Fibroblast of lung (primary cell): Measurements from ENCODE around the gene AQP9. TPM values are rescaled to one million over a fixed set of nuclear protein-coding genes. Genes with fewer than 3 reads are reported as not detected.

ENCODE experiments used
- DNase-seq, 2 donors: peaks; one replicate each; pipeline versions ENCODE4 v3.0.0 to v3.0.0-alpha.2; 2010; ENCODE audit warnings: low read depth in 2 of 2
- H2AFZ ChIP-seq: 2 replicates; pipeline ENCODE4 v1.5.1; 2012; ENCODE audit warnings: low read length, control low read depth, inconsistent platforms
- H3K27ac ChIP-seq: 2 replicates; pipeline ENCODE4 v1.5.1; 2011; ENCODE audit warnings: low read length, control low read depth; ENCODE audit not compliant: insufficient read depth
- H3K27me3 ChIP-seq: 2 replicates; pipeline ENCODE4 v1.5.1; 2011; ENCODE audit warnings: mild to moderate bottlenecking, low read length; ENCODE audit not compliant: control insufficient read depth, insufficient read depth
- H3K36me3 ChIP-seq: 2 replicates; pipeline ENCODE4 v1.5.1; 2011; ENCODE audit warnings: low read length; ENCODE audit not compliant: control insufficient read depth, insufficient read depth
- H3K4me1 ChIP-seq: 2 replicates; pipeline ENCODE4 v1.5.1; 2011; ENCODE audit warnings: low read length; ENCODE audit not compliant: control insufficient read depth, insufficient read depth; ENCODE audit errors: extremely low read depth
- H3K4me2 ChIP-seq: 2 replicates; pipeline ENCODE4 v1.5.1; 2011; ENCODE audit warnings: low read length, control low read depth; ENCODE audit not compliant: insufficient read depth; ENCODE audit errors: extremely low read depth
- H3K4me3 ChIP-seq, 4 experiments: fragments of 200-600 bp in 1 of 4; sonication (generic) in 1 of 4; replicated peaks in 1 of 4; 2 replicates each; pipeline ENCODE4 v1.5.1; 2011 to 2016; ENCODE audit warnings: low read length in 4 of 4, low read depth in 3 of 4, mild to moderate bottlenecking in 3 of 4, control low read depth in 2 of 4, inconsistent platforms in 1 of 4, mixed read lengths in 1 of 4; ENCODE audit not compliant: insufficient read depth in 1 of 4; ENCODE audit errors: control extremely low read depth in 1 of 4
- H3K79me2 ChIP-seq: 2 replicates; pipeline ENCODE4 v1.5.1; 2012; ENCODE audit warnings: mild to moderate bottlenecking, low read length, inconsistent platforms; ENCODE audit not compliant: control insufficient read depth, insufficient read depth
- H3K9ac ChIP-seq: 2 replicates; pipeline ENCODE4 v1.5.1; 2011; ENCODE audit warnings: mild to moderate bottlenecking, low read length, control low read depth; ENCODE audit not compliant: insufficient read depth
- H3K9me3 ChIP-seq: 2 replicates; pipeline ENCODE4 v1.5.1; 2012; ENCODE audit warnings: low read depth, low read length; ENCODE audit not compliant: control insufficient read depth, insufficient read depth
- H4K20me1 ChIP-seq: 2 replicates; pipeline ENCODE4 v1.5.1; 2011; ENCODE audit warnings: low read length; ENCODE audit not compliant: control insufficient read depth, insufficient read depth; ENCODE audit errors: extremely low read depth
- EZH2 ChIP-seq: IDR thresholded peaks from 2 replicates; pipeline ENCODE4 v1.5.1; 2012; ENCODE audit warnings: low read length, control low read depth, mild to moderate bottlenecking; ENCODE audit errors: missing control alignments
- polyA plus RNA-seq, 2 donors: library from polyadenylated mRNA; depleted of rRNA in 1 of 2; stranded (reverse) in 1 of 2; unstranded in 1 of 2; fragments of >200 nt; gene quantifications; 2 replicates each; pipeline ENCODE4 v1.2.1, GENCODE V29; 2011 to 2012; ENCODE audit warnings: missing spikeins in 1 of 2
- total RNA-seq: library from RNA; depleted of rRNA; stranded (reverse); fragments of >200 nt; gene quantifications from 2 replicates; pipeline ENCODE4 v1.2.1, GENCODE V29; 2014
- TF ChIP-seq, protein P1 (sequence below), 2 donors: IDR thresholded peaks in 1 of 2; conservative IDR thresholded peaks in 1 of 2; 1 replicate in 1 of 2; 2 replicates in 1 of 2; pipeline ENCODE4 v1.5.1; 2011 to 2012; ENCODE audit warnings: low read length in 2 of 2, control low read depth in 1 of 2, inconsistent platforms in 1 of 2, low read depth in 1 of 2, mild to moderate bottlenecking in 1 of 2

The AQP9 gene
- total and polyA plus RNA-seq, 2 donors (not counting 1 experiment from before 2014, with no cell fraction given): not detected

DNA sequence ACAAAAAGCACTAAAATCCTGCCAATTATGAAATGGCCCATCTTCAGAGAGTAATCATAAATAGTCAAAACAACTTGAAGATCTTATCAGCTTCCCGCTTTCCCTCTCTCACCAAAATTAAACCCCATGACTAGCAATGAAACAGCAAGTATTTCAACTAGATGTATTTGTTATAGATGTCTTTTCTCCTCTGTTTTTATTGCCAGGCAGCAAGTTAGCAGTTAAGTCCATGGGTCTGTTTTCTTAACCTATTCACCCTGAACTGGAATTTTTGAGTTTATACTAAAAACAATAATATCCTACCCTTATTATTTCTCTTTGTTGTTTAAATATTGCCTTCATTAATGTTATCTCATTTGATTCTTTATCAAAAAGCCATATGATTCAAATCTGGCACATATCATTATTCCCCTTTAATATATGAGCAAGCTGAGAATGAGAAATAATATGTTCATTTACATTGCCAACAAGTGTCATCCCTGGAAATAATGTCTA, 23.3 kb downstream of the AQP9 start:
- Histone ChIP-seq H3K4me3 (no peak overlapping the region), H4K20me1 (no peaks in the 10 kb centered on the region), H3K27me3 (peaks cover 7% of the 10 kb centered on the region), H2AFZ (no peak overlapping the region), H3K4me2 (no peak overlapping the region), H3K9ac (no peak overlapping the region), H3K79me2 (no peaks in the 10 kb centered on the region), H3K36me3 (no peaks in the 10 kb centered on the region), H3K4me1 (no peaks in the 10 kb centered on the region), H3K27ac (no peak overlapping the region), H3K9me3 (no peaks in the 10 kb centered on the region)
- TF ChIP-seq, protein P1, sequence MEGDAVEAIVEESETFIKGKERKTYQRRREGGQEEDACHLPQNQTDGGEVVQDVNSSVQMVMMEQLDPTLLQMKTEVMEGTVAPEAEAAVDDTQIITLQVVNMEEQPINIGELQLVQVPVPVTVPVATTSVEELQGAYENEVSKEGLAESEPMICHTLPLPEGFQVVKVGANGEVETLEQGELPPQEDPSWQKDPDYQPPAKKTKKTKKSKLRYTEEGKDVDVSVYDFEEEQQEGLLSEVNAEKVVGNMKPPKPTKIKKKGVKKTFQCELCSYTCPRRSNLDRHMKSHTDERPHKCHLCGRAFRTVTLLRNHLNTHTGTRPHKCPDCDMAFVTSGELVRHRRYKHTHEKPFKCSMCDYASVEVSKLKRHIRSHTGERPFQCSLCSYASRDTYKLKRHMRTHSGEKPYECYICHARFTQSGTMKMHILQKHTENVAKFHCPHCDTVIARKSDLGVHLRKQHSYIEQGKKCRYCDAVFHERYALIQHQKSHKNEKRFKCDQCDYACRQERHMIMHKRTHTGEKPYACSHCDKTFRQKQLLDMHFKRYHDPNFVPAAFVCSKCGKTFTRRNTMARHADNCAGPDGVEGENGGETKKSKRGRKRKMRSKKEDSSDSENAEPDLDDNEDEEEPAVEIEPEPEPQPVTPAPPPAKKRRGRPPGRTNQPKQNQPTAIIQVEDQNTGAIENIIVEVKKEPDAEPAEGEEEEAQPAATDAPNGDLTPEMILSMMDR (conservative IDR thresholded peaks at IDR 0.05 in 1 of 2, IDR thresholded peaks at IDR 0.05 in 1 of 2; ENCODE audit: low read depth in 1 of 2, low read length in 2 of 2): no peak
- no peak for TF ChIP-seq EZH2
- no peak for DNase-seq

- Histone ChIP-seq H3K79me2 (no peaks in the 10 kb centered on the region), H3K9me3 (no peaks in the 10 kb centered on the region), H3K27me3 (peaks cover 7% of the 10 kb centered on the region), H3K4me1 (no peaks in the 10 kb centered on the region), H3K4me3 (no peak overlapping the region), H3K4me2 (no peak overlapping the region), H3K27ac (no peak overlapping the region), H2AFZ (no peak overlapping the region), H4K20me1 (no peaks in the 10 kb centered on the region), H3K9ac (no peak overlapping the region), H3K36me3 (no peaks in the 10 kb centered on the region)
- TF ChIP-seq, protein P1 (conservative IDR thresholded peaks at IDR 0.05 in 1 of 2, IDR thresholded peaks at IDR 0.05 in 1 of 2; ENCODE audit: low read depth in 1 of 2, low read length in 2 of 2): no peak
- TF ChIP-seq EZH2: no peak
- no peak for DNase-seq
Measured at GRCh38 chr15:58163985-58164384, 25.8 kb downstream of the AQP9 start.

DNA sequence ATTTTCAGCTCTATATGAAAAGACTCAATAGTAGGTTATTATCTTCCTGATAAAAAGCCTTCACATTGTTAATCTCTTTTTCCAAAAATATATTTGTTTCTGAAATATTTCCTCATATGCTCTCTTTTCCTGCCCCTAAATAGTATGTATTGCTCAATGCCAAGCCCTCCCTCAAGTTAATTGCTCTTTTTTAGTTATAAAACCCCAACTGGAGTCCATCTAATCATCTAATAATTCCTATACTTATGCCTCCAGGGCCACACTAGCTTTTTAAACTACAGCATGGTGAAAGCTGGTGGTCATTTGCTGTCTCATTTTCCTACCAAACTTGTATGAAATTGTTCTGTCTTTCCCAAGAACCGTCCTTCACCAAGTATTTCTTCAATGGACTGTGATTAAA, 26.7 kb downstream of the AQP9 start:
- no peak for TF ChIP-seq EZH2
- TF ChIP-seq, protein P1 (conservative IDR thresholded peaks at IDR 0.05 in 1 of 2, IDR thresholded peaks at IDR 0.05 in 1 of 2; ENCODE audit: low read depth in 1 of 2, low read length in 2 of 2): no peak
- no peak overlapping the region for H2AFZ ChIP-seq
- H3K27ac ChIP-seq: no peak overlapping the region
- DNase-seq: no peak
- H3K79me2 ChIP-seq: no peaks in the 10 kb centered on the region
- no peak overlapping the region for H3K4me3 ChIP-seq
- no peak overlapping the region for H3K9ac ChIP-seq
- no peak overlapping the region for H3K4me2 ChIP-seq
- H3K9me3 ChIP-seq: no peaks in the 10 kb centered on the region
- no peaks in the 10 kb centered on the region for H3K4me1 ChIP-seq
- H3K27me3 ChIP-seq: peaks cover 6% of the 10 kb centered on the region
- no peaks in the 10 kb centered on the region for H3K36me3 ChIP-seq
- no peaks in the 10 kb centered on the region for H4K20me1 ChIP-seq
